Neural progenitor cell (in vitro differentiated cells): Measurements from ENCODE around the gene C1orf21.

Experiments used
- CTCF ChIP-seq: fragments of 200-600 bp; sonication (generic); IDR thresholded peaks from 2 replicates; pipeline ENCODE4 v1.5.1; 2017; ENCODE audit warnings: antibody characterized with exemption, mild to moderate bottlenecking
- EZH2 ChIP-seq: fragments of 200-600 bp; sonication (generic); IDR thresholded peaks from 2 replicates; pipeline ENCODE4 v1.6.1; 2017; ENCODE audit warnings: antibody characterized with exemption, mild to moderate bottlenecking, moderate library complexity

GRCh38 chr1:184417916-184418315 lies 31.1 kb downstream of the C1orf21 start:
- no peak for TF ChIP-seq CTCF
- no peak for TF ChIP-seq EZH2
